Renal pelvis (tissue), 4 donors: Measurements from ENCODE around the gene ZNF277. TPM values are rescaled to one million over a fixed set of nuclear protein-coding genes. Genes with fewer than 3 reads are reported as not detected.
"Not testable (repeated sequence)": the region's sequence is repeated elsewhere in the genome, so short reads cannot be mapped to it uniquely, and the experiment has no call there.

ENCODE experiments used
- DNase-seq: peaks from one replicate; pipeline ENCODE4 v3.0.0-alpha.2; 2013
- polyA plus RNA-seq, 3 donors: library from polyadenylated mRNA; unstranded; fragments of 120-200 nt; gene quantifications; one replicate each; pipeline ENCODE4 v1.2.1, GENCODE V29; 2013; ENCODE audit not compliant: insufficient read length in 3 of 3

ZNF277 gene
- polyA plus RNA-seq, 3 donors = 33.3 to 38.9 (median 38.3) TPM

DNA sequence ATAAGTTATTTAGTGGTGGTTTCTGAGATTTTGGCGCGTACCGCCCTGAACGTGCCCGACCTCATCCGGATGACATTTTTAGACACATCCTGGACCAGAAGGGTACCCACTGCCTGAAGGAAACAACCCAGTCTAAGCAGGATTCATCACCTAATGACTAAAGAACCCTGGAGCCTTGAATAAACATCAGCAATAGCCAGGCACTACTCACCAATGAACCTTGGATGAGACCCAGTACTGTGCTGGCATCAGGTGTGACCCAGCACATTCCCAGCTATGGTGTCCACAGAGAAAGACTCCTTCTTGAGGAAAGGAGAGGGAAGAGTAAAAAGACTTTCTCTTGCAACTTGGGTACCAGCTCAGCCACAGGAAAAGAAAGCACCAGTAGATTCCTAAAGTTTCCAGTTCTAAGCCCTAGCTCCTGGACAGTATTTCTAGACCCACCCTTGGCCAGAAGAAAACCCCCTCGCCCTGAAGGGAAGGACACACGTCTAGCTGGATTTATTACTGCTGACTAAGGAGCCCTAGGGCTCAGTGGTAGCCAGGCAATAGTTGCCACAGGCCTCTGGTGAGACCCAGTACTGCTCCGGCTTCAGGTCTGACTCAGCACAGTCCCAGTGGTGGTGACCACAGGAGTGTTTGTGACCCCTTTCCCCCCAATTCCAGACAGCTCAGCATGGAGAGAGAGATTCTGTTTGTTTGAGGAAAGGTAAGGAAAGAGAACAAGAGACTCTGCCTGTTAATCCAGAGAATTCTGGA is 32.5 kb downstream of the ZNF277 start:
- DNase-seq = no peak

DNA sequence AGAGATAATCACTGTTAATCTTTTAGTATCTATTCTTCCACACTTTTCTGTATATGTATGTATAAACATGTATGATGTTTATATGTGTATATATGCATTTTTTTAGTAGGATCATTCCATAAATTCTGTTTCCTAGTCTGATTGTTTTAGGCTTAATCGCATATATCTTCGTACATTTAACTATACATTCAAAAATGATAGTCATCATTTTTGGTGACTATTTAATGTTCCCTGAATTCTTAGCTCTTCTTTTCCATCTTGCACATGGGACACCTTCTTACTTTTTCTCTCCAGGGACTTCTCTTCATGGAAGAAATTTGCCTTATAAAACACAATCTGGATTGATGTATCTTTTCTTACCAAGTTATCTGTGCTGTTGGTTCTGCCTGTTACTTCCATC is 42.1 kb downstream of the ZNF277 start:
- DNase-seq = no peak

DNA sequence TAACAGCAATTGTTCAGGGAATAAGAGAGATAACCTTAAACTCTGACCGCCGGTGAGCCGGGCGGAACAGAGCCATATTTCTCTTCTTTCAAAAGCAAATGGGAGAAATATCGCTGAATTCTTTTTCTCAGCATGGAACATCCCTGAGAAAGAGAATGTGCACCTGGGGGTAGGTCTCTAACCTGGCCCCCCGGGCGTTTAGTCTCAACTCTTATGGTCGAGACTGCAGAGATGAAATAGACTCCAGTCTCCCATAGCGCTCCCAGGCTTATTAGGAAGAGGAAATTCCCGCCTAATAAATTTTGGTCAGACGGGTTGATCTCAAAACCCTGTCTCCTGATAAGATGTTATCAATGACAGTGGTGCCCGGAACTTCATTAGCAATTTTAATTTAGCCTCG is 43.5 kb downstream of the ZNF277 start:
- DNase-seq = not testable (repeated sequence)

DNA sequence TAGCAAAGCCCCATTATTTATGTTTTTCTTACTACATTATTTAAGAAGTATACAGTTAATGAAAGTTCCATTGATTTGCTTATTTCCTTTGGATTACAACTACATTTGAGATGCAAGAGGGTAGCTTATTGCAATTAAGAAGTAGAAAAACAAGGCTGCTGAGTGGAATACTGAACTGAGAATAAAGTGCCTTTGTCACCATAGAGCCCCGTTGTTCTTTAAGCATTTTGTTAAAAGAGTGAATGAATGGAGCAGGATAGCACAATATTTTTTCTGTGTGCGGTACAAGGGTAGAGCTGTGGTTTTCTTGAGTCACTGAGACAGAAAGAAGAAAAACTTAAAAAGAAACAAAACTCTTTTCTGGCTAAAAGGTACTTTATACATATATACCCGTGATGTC is 45.6 kb downstream of the ZNF277 start:
- DNase-seq = no peak

- no peak for DNase-seq
Observed at GRCh38 chr7:112252691-112253090, 46.2 kb downstream of the ZNF277 start.

- DNase-seq = no peak
Observed at GRCh38 chr7:112254156-112254555, 47.7 kb downstream of the ZNF277 start.

DNA sequence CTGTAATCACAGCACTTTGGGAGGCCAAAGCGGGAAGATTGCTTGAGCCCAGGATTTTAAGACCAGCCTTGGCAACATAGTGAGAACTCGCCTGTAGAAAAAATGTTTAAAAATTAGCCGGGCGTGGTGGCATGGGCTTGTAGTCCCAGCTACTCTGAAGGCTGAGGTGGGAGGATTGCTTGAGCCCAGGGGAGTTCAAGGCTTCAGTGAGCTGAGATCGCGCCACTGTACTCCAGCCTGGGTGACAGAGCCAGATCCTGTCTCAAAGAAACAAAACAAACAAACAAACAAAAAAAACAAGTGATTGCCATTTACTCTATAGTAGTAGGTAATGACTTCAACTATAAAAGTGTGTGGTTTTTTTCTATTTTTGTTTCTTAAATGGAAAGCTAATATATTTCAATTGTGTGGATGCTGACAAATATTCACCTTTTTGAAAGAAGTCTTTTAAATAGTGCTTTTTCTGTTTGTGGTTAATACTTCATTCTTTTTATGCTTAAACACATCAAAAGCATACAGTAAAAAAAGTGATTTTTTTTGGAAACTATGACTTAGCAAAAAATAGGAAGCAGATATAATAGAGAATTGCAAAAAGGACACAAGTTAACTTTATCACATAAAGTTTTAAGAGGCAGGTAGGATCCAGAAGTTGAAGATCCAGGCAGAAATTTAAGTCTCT is 48.4 kb downstream of the ZNF277 start:
- DNase-seq = no peak

DNA sequence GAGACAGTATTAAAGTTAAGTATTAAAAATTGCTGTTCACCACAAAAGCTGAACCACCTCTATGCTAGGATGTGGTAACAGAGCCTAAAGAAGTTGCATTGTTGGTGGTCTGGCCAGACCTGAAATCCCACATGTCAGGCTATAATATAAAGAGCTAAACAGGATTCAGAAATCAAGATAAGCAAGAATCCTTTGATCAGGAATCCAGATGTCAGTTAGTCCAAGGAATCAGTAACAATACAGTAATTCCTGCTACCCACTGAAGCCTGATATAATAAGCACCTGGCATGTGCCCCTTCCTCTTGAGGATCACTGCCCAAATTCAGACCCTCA is 48.9 kb downstream of the ZNF277 start:
- peak; percentile 14 for DNase-seq

GRCh38 chr7:112257073-112257472 is 50.6 kb downstream of the ZNF277 start:
- no peak for DNase-seq

DNA sequence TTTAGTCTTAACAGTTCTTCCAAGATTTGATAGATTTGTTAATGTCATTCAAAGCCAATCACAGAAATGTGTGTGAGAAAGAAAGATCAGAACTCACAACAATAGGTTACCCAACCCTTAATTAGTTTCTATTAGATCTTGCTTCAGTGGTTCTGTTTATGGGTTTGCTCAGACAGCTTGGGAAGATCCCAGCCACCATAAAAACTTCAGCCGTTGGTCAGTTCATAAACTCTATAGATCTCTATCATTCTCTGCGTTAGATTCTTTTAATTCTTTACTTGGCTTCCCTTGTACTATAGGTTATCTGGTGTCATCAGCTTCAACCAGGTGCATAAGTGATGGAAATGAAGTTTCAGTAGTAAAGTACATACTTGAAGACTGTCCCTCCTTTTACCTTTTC is 54.4 kb downstream of the ZNF277 start:
- DNase-seq = no peak

GRCh38 chr7:112262036-112262435 is 55.5 kb downstream of the ZNF277 start:
- no peak for DNase-seq

GRCh38 chr7:112262855-112263487 is 56.5 kb downstream of the ZNF277 start:
- no peak for DNase-seq

GRCh38 chr7:112263519-112263918 is 57.0 kb downstream of the ZNF277 start:
- no peak for DNase-seq

- DNase-seq = no peak
Observed at GRCh38 chr7:112266141-112266540, 59.6 kb downstream of the ZNF277 start.

DNA sequence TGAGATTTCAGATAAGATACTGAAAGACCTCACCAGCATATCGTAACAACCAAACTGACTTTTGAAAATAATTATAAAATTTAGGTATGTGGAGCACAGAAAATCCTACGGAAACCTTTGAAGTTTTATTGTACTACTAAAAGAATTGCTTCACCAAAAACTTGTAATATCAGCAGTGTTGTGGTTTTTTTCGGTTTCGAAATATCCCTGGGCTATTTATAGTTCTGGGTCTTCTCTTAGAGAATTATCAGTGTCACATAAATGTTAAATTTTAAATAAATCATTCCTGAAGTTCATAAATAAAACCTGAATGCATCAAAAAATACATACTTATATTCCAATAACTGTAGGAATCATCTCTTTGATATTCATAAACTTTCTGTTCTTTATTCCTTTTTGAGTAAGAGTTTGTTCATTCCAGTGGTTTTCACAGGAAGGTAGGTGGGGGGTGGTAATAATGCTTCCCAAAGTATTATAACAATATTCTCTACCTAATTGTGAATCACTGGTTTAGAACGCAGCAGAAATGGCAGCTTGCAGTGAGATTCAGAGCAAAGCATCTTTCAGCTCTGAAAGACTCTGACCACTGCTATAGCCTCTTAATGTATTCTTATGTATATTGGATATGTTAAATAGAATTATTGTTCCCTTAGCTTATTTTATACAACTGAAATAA is 60.2 kb downstream of the ZNF277 start:
- no peak for DNase-seq

GRCh38 chr7:112267944-112268691 is 61.6 kb downstream of the ZNF277 start:
- DNase-seq = no peak

DNA sequence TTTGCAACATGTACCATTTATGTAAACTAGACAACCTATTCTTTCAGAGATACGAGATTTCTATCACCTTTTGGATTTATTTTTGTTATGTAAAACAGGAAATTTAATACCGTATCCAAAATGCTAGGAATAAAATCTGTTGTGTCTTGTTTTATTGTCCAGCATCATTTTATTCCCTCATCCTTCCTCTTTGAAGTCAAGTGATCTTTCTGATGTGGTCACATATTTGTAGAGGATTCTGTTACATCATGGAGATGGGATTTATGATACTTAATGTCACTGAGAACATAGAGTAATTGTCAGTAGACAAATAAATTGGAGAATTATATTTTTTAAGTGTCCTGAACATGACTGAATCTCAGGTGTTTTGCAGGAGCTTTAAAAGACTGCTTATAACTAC is 64.7 kb downstream of the ZNF277 start:
- no peak for DNase-seq

DNA sequence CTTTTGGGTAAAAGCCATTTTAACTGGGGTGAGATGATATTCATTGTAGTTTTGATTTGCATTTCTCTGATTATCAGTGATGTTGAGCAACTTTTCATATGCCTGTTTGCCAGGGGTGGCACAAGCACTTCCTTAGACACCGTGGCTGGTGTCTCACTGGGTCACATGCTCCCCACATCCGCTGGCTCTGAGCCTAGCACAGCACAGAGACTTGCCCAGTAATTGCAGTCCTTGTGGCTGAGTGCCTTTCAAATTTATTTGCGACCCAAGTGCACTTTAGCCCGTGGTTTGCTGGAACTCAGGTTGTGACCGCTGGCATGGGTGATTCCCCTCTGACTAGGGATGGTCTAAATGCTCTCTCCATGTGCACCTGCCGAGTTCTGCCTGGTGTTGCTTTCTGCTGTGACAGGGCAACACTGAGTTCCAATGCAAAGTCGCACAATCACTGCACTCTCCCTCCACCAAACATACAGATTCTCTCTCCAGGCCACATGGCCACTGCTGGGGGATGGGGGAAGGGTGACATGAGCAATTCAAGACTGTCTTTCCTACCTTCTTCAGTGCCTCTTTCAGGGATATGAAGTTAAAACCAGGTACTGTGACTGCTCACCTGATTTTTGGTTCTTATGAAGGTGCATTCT is 66.5 kb downstream of the ZNF277 start:
- no peak for DNase-seq

DNA sequence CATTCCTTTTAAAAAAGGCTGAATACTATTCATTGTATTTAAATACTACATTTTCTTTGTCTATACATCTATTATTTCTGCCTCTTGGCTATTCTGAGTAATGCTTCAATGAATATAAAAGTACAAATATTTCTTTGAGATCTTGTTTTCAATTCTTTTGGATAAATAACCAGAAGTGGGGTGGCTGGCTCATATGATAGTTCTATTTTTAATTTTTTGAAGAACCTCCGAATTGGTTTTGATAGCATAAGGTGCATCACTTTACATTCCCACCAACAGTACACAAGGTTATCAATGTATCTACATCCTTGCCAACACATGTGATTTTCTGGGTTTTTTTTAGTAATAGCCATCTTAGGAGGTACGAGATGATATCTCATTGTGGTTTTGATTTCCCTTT is 72.5 kb downstream of the ZNF277 start:
- no peak for DNase-seq

- DNase-seq = no peak
Observed at GRCh38 chr7:112280267-112280666, 73.8 kb downstream of the ZNF277 start.

- DNase-seq = no peak
Observed at GRCh38 chr7:112282476-112283188, 76.1 kb downstream of the ZNF277 start.
